HepG2 (cell line): Measurements from ENCODE around the gene ZMIZ2. TPM values are rescaled to one million over a fixed set of nuclear protein-coding genes. Genes with fewer than 3 reads are reported as not detected.

Experiments used
- CBX5 ChIP-seq: sonication (generic); formaldehyde crosslinking; IDR thresholded peaks from 2 replicates; pipeline ENCODE4 v1.4.0; 2020; ENCODE audit warnings: missing genetic modification reagents, borderline replicate concordance
- FOXO1 ChIP-seq: sonication (generic); formaldehyde crosslinking; IDR thresholded peaks from 2 replicates; pipeline ENCODE4 v1.4.0; 2020; ENCODE audit warnings: missing genetic modification reagents
- KDM6A ChIP-seq: IDR thresholded peaks from 2 replicates; pipeline ENCODE4 v1.6.1; 2016; ENCODE audit warnings: low read depth
- MBNL3 ChIP-seq: fragments of 250-450 bp; sonication (Bioruptor Pico); conservative IDR thresholded peaks from 2 replicates; pipeline ENCODE4 v1.8.0; 2022; ENCODE audit warnings: mild to moderate bottlenecking, inconsistent platforms
- MED1 ChIP-seq: sonication (generic); formaldehyde crosslinking; IDR thresholded peaks from 2 replicates; pipeline ENCODE4 v1.4.0; 2020; ENCODE audit warnings: missing genetic modification reagents
- NR2F6 ChIP-seq, 2 experiments: IDR thresholded peaks; 2 replicates each; pipeline ENCODE4 v1.6.1; 2016; ENCODE audit warnings: antibody characterized with exemption in 1 of 2, mild to moderate bottlenecking in 1 of 2
- NRL ChIP-seq: sonication (generic); formaldehyde crosslinking; IDR thresholded peaks from 2 replicates; pipeline ENCODE4 v1.5.0; 2020; ENCODE audit warnings: missing genetic modification reagents, mild to moderate bottlenecking, moderate library complexity, borderline replicate concordance
- ONECUT2 ChIP-seq: sonication (generic); formaldehyde crosslinking; IDR thresholded peaks from 2 replicates; pipeline ENCODE4 v1.4.0; 2020; ENCODE audit warnings: missing genetic modification reagents
- PRDM15 ChIP-seq: sonication (generic); formaldehyde crosslinking; IDR thresholded peaks from 2 replicates; pipeline ENCODE4 v1.4.0; 2020; ENCODE audit warnings: missing genetic modification reagents
- SIN3B ChIP-seq: fragments of 150-350 bp; IDR thresholded peaks from 2 replicates; pipeline ENCODE4 v1.6.1; 2014; ENCODE audit warnings: low read length
- SRF ChIP-seq: IDR thresholded peaks from 2 replicates; pipeline ENCODE4 v1.6.1; 2011; ENCODE audit warnings: mild to moderate bottlenecking, low read depth, low read length, moderate library complexity
- THAP7 ChIP-seq: sonication (generic); formaldehyde crosslinking; IDR thresholded peaks from 2 replicates; pipeline ENCODE4 v1.8.1; 2023; ENCODE audit warnings: mild to moderate bottlenecking, missing genetic modification reagents
- ZBTB7B ChIP-seq: sonication (generic); formaldehyde crosslinking; IDR thresholded peaks from 2 replicates; pipeline ENCODE4 v1.4.0; 2020; ENCODE audit warnings: missing genetic modification reagents
- ZNF207 ChIP-seq: fragments of 450-650 bp; IDR thresholded peaks from 2 replicates; pipeline ENCODE4 v1.6.1; 2016; ENCODE audit warnings: antibody characterized with exemption, borderline replicate concordance
- ZNF441 ChIP-seq: sonication (generic); formaldehyde crosslinking; IDR thresholded peaks from 2 replicates; pipeline ENCODE4 v1.7.0; 2021; ENCODE audit warnings: missing genetic modification reagents, borderline replicate concordance
- ZNF574 ChIP-seq: sonication (generic); formaldehyde crosslinking; IDR thresholded peaks from 2 replicates; pipeline ENCODE4 v1.4.0; 2020; ENCODE audit warnings: missing genetic modification reagents
- ZNF605 ChIP-seq: sonication (generic); formaldehyde crosslinking; IDR thresholded peaks from 2 replicates; pipeline ENCODE4 v1.8.0; 2022; ENCODE audit warnings: mild to moderate bottlenecking, missing genetic modification reagents
- polyA plus RNA-seq, 8 experiments: library from polyadenylated mRNA; depleted of rRNA in 3 of 8; stranded (reverse) in 7 of 8; unstranded in 1 of 8; fragments of >200 nt; fragmentation: Illumina TruSeq in 4 of 8; extraction: Trizol in 4 of 8; gene quantifications; 2 replicates each; pipeline versions ENCODE4 v1.2.1 to v1.2.3, GENCODE V29; 2011 to 2016; ENCODE audit warnings: low read depth in 4 of 8, missing spikeins in 1 of 8, mixed read lengths in 1 of 8; ENCODE audit not compliant: insufficient read depth in 1 of 8
- total RNA-seq, 5 experiments: library from RNA; depleted of rRNA; stranded (reverse); fragments of >200 nt; fragmentation: Illumina TruSeq; extraction: Trizol; gene quantifications; 2 replicates each; pipeline ENCODE4 v1.2.3, GENCODE V29; 2016; ENCODE audit warnings: low read depth in 1 of 5
- TF ChIP-seq, protein P1 (sequence below): sonication (generic); formaldehyde crosslinking; IDR thresholded peaks from 2 replicates; pipeline ENCODE4 v1.8.0; 2022; ENCODE audit warnings: mild to moderate bottlenecking, missing genetic modification reagents, moderate library complexity
- TF ChIP-seq, protein P2 (sequence below): sonication (generic); formaldehyde crosslinking; IDR thresholded peaks from 2 replicates; pipeline ENCODE4 v1.4.0; 2020; ENCODE audit warnings: missing genetic modification reagents, borderline replicate concordance

The ZMIZ2 gene
- total and polyA plus RNA-seq, 2 of the 13 experiments (the other 11 are each of a cell fraction or from before 2014, with no cell fraction given) = 4.9 to 7.9 TPM

DNA sequence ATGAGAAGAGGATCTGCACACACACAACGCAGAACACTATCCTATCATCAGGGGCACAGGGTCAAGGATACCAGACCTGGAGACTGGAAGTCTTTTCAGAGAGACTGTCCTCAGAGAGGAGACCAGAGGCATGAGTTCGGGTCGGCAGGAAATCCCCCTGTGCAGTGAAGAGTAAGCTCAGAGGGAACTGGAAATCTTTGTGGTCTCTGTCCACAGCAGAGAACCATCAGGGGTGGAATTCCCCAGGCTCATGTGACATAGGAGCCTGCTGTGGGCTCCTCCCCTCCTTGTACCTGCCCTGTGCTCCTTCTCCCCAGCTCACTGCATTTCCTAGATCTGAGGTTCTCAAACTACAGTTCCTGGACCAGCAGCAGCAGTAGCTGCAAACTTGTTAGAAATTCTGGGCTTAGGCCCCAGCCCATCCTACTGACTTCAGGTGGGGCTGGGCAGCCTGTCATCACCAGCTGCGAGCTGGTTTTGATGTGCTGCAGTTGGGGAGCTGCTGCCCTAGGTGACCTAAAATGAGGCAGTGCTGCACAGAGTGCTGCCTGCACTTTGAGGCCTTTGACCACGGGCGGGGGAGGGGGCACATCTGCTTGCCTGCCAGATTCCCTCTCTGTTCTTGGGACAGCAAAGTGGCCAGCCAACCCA, 2.4 kb downstream of the ZMIZ2 start (continued):
- no peak for TF ChIP-seq PRDM15
- TF ChIP-seq KDM6A (CRISPR knock-in tag) = no peak
- no peak for TF ChIP-seq ONECUT2 (CRISPR knock-in tag)
- no peak for TF ChIP-seq ZBTB7B (CRISPR knock-in tag)
- TF ChIP-seq ZNF605 = no peak
- TF ChIP-seq MED1 (CRISPR knock-in tag) = no peak
- TF ChIP-seq NR2F6 (IDR thresholded peaks at IDR 0.05) = peak; percentile 32; the same call in 1 of the 2 replicates
- TF ChIP-seq NR2F6 (CRISPR knock-in tag; IDR thresholded peaks at IDR 0.05) = peak; percentile 43; the same call in 1 of the 2 replicates
- TF ChIP-seq, protein P1, sequence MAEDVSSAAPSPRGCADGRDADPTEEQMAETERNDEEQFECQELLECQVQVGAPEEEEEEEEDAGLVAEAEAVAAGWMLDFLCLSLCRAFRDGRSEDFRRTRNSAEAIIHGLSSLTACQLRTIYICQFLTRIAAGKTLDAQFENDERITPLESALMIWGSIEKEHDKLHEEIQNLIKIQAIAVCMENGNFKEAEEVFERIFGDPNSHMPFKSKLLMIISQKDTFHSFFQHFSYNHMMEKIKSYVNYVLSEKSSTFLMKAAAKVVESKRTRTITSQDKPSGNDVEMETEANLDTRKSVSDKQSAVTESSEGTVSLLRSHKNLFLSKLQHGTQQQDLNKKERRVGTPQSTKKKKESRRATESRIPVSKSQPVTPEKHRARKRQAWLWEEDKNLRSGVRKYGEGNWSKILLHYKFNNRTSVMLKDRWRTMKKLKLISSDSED (CRISPR knock-in tag) = no peak
- TF ChIP-seq NRL = 0 out of 2 replicates have a peak, but pooled peaks have one; percentile 24
- TF ChIP-seq THAP7 (CRISPR knock-in tag) = no peak
- no peak for TF ChIP-seq FOXO1 (CRISPR knock-in tag)
- TF ChIP-seq, protein P2, sequence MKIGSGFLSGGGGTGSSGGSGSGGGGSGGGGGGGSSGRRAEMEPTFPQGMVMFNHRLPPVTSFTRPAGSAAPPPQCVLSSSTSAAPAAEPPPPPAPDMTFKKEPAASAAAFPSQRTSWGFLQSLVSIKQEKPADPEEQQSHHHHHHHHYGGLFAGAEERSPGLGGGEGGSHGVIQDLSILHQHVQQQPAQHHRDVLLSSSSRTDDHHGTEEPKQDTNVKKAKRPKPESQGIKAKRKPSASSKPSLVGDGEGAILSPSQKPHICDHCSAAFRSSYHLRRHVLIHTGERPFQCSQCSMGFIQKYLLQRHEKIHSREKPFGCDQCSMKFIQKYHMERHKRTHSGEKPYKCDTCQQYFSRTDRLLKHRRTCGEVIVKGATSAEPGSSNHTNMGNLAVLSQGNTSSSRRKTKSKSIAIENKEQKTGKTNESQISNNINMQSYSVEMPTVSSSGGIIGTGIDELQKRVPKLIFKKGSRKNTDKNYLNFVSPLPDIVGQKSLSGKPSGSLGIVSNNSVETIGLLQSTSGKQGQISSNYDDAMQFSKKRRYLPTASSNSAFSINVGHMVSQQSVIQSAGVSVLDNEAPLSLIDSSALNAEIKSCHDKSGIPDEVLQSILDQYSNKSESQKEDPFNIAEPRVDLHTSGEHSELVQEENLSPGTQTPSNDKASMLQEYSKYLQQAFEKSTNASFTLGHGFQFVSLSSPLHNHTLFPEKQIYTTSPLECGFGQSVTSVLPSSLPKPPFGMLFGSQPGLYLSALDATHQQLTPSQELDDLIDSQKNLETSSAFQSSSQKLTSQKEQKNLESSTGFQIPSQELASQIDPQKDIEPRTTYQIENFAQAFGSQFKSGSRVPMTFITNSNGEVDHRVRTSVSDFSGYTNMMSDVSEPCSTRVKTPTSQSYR (CRISPR knock-in tag) = peak; percentile 65; the same call in 1 of the 2 replicates
- TF ChIP-seq ZNF207 = no peak
- TF ChIP-seq SRF = no peak
- no peak for TF ChIP-seq ZNF574
- TF ChIP-seq MBNL3 (CRISPR knock-in tag) = no peak
- TF ChIP-seq ZNF441 (CRISPR knock-in tag) = no peak
- TF ChIP-seq SIN3B = no peak
- no peak for TF ChIP-seq CBX5 (CRISPR knock-in tag)
